CD4-positive, alpha-beta T cell treated with Interleukin-15 for 1 hour (primary cell): Measurements from ENCODE around the gene MTAP.
"Not testable (repeated sequence)": the region's sequence is repeated elsewhere in the genome, so short reads cannot be mapped to it uniquely, and the experiment has no call there.

Experiments
- DNase-seq: peaks from one replicate; pipeline ENCODE4 v3.0.0-alpha.2; 2020

Gene MTAP

DNA sequence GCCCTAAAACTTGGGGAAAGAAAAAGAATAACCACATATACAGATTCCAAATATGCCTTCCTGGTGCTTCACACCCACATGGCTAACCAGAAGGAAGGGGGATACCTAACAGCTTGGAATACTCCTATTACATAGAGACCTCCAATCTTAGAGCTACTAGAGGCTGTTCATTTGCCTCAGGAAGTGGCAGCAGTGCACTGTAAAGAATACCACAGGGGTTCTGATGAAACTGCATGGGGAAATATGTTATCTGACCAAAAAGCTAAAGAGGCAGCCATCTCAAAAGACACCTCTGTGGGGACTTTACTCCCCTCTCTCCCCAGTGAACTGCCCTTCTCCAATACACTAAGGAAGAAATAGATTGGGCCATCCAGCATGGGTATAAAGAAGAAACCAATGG, 125.3 kb downstream of the MTAP start:
- DNase-seq = no peak

- no peak for DNase-seq
Observed at GRCh38 chr9:21931428-21931827, 129.0 kb downstream of the MTAP start.

DNA sequence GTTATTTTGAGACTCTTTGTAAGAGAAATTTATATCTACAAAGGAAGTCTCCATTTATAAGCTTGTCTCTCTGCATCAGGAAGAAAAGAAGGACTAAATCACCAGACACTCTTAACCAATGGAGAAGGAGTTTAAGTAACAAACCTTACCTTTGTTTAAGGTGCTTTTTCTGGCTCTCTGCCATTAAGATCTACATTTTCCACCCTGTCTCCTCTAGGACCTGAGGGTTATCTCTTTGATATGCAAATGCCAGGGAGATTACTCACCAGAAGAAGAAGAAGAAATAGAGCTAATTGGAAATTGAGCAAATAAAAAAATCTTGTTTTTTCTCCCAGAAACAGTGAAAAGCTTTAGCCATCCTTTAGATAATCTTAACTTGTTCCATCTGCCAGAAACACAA, 130.8 kb downstream of the MTAP start:
- no peak for DNase-seq

DNA sequence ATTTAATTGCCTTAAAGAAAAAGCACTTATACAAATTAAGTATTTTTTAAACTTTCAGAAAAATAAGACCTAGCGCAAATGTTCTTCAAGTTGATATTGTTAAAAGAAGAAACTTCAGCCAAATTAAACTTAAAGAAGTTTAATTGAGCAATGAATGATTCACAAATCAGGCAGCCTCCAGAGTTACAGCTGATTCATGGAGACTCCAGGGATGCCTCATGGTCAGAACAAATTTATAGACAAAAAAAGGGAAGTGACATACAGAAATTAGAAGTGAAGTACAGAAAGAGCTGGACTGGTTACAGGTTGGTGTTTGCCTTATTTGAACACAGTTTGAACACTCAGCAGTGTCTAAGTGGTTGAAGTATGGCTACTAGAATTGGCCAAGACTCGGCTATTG, 131.4 kb downstream of the MTAP start:
- no peak for DNase-seq

- no peak for DNase-seq
Observed at GRCh38 chr9:21935631-21936030, 133.2 kb downstream of the MTAP start.

DNA sequence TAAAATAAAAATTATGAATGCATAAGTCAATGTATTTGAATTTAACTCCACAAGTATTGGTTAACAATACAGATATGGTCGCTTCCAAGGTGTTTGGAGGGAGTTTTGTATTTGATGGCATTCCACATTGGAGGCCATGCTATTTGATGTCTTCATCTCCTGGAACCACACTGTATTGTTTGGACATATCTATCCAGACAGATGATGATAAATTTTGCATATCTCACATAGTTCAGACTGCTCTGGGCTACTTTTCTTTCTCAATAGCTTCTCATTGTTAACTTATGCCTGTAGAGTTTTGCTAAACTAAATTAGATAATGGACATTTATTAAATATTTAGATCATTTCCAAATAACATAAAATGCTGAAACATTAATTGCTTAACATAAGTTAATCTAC, 133.7 kb downstream of the MTAP start:
- DNase-seq = no peak

DNA sequence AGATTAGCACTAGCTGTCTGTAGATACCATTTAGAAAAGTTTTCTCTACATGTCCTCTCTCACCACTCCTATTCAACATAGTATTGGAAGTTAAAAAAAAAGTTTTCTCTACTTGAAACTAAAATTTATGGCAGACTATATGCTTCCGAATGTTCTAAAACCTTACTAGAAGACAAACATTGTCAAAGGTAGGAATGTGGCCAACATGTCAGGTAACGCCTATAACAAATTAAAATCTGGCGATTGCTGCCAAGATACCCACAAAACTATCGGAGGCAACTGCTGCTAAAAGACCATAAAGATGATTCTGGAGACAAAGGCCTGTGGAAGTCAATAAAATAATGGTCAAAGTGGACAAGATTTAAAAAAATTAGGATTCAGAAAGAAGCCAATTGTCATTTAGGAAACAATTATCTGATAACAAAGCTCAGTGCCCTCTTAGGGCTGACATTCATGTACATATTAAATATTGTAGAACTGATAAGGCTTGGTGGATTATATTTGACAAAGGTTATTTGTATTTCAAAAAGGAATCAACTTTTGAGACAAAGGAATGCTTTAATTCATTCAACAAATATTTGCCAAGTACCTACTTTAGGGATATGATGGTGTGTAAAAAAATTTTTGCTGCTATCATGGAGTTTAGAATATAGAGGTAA, 139.0 kb downstream of the MTAP start:
- no peak for DNase-seq

- no peak for DNase-seq
Observed at GRCh38 chr9:21943464-21943863, 141.0 kb downstream of the MTAP start.

- no peak for DNase-seq
Observed at GRCh38 chr9:21945606-21946005, 143.2 kb downstream of the MTAP start.

- DNase-seq = no peak
Observed at GRCh38 chr9:21958833-21959232, 156.4 kb downstream of the MTAP start.

DNA sequence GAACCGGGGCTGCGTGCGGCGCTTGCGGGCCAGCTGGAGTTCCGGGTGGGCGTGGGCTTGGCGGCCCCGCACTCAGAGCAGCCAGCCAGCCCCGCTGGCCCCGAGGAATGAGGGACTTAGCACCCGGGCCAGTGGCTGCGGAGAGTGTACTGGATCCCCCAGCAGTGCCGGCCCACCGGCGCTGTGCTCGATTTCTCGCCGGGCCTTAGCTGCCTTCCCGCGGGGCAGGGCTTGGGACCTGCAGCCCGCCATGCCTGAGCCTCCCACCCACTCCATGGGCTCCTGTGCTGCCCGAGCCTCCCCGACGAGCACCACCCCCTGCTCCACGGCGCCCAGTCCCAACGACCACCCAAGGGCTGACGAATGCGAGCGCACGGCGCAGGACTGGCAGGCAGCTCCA, 156.8 kb downstream of the MTAP start:
- DNase-seq = not testable (repeated sequence)

DNA sequence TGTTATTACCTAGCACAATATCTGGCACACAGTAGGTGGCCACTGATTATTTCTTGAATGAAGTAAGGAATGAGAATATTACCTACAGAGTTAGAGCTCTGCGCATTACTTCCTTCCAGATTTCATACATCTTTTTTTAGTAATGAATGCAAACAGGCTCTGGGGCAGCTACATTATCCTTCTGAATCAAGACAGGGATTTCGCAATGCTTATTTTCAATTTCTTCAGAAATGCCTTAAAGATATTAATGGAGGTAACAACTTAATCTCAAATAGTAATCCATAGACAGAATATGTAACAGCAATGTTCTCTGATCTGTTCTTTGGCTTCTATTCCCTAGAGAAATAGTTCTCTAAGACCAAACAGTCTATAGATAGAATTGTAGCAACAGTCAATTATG, 159.1 kb downstream of the MTAP start:
- DNase-seq = no peak

DNA sequence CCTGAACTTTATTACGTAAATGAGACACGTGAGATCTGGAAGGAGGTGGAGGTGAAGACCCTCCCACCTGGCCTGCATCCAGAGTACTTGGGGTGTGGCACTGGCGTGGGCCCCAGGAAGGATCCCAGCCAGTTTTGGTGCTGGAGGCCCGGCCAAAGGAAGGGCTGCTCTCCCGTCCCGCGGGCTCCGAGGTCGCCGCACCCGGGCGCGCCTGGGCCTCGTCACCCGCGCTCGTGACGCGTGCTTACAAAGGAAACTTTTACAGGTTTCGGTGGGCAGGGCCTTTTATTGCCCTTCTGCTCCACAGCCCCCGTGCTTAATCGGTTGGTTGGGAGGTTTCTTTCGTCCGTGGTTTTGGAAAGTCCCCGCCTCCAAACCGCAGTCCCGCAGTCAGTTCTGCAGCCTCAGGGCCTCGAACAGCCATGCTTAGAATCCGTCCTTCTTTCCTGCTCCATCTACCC, 162.5 kb downstream of the MTAP start:
- peak; percentile 69 for DNase-seq

GRCh38 chr9:21965401-21965951, 163.0 kb downstream of the MTAP start:
- peak; percentile 46 for DNase-seq

DNA sequence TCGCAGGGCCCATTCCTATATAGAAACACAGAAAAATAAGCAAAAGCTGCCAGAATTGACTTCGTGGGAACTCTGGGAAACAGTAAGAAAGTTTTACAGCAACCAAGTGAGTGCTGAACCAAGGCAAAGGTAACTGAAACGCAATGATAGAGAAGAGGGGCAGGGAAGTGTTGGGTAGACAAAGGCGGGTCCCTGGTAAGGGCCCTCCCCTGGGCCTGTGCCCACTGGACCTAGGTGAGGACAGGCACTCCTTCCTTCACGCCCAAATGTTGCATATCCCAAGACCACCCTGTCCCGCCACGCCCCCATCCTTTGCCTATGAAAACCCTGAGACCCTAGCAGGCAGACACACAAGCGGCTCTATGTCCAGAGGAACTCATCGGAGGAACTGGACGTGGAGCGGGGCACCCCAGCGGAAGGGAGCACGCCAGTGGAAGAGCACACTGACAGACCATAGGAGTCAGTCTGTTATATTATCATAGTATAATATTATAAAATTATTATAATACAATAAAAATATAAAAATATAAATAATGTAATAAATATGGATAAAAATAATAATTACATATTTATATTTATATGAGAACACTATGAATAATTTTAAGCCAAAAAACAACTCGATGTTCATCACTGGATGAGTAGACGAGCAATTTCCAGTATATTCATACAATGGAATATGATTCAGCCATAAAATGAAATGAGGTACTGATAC, 163.9 kb downstream of the MTAP start:
- no peak for DNase-seq

DNA sequence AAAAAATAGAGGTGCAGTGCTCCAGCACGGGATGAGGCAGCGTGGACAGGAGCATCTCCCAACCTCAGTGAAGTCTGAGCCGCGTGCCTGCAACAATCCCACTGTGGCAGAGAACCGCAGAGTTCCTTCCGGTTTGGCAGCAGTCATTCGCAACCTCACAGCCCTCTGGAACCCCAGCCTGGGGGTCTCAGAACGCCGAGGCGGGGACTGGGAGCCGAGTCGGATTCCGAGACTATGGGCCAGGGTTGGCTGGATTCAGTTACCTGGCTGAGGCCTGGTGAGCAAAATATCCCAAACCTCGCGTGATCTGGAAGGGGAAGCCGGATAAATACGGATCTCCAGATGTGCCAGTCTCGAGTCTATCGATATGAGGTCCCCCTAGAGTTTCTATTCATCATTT, 164.7 kb downstream of the MTAP start:
- DNase-seq = no peak

DNA sequence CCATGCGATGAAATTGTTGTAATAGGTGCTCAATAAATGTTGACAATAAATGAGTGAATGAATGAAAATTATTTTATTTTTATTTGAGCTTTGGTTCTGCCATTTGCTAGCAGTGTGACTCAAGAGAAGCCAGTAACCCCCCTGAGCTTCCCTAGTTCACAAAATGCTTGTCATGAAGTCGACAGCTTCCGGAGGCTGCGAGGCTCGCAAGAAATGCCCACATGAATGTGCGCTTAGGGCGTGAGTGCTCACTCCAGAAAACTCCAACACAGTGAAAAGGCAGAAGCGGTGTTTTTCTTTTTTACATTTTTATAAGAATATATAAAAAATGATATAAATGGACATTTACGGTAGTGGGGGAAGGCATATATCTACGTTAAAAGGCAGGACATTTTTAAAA, 165.3 kb downstream of the MTAP start:
- no peak for DNase-seq

- no peak for DNase-seq
Observed at GRCh38 chr9:21968331-21969010, 166.0 kb downstream of the MTAP start.

DNA sequence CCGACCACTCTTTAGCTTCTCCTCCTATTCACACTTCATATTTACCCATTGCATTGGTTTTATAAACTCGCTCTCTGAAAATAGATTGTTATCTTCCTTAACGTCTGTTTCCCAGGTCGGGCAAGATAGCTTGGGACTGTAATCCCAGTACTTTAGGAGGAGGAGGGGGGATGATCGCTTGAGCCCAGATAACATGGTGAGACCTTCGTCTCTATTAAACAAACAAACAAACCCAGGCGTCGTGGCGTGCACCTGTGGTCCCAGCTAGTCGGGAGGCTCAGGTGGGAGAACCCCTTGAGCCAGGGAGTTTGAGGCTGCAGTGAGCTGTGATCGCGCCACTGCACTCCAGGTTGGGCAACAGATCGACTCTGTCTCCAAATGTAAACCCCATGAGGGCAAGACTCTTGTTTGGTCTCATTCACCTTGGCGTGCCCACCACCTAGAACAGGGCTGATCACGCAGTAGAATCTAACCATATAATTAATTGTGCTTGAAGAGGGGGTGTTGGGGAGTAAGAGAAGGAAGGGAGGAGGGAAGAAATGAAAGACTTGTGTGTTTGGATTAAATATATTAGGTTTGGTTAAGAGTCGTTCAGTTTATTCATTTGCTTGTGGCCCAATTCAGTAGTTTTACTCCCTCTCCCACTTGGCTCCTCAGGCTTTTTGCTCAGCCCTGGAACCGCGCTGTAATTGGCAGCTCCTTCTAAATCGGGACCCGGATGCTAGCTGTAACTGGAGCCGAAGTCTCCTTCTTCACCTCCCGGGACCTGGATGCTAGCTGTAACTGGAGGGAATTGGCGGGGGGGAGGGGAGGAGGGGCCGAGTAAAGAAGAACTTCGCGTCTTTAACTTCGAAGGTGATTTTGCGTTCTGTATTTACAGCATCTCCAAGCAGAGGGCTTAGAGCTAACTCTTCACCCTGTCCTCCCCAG, 166.8 kb downstream of the MTAP start:
- no peak for DNase-seq

GRCh38 chr9:21969951-21970799, 167.7 kb downstream of the MTAP start:
- no peak for DNase-seq

DNA sequence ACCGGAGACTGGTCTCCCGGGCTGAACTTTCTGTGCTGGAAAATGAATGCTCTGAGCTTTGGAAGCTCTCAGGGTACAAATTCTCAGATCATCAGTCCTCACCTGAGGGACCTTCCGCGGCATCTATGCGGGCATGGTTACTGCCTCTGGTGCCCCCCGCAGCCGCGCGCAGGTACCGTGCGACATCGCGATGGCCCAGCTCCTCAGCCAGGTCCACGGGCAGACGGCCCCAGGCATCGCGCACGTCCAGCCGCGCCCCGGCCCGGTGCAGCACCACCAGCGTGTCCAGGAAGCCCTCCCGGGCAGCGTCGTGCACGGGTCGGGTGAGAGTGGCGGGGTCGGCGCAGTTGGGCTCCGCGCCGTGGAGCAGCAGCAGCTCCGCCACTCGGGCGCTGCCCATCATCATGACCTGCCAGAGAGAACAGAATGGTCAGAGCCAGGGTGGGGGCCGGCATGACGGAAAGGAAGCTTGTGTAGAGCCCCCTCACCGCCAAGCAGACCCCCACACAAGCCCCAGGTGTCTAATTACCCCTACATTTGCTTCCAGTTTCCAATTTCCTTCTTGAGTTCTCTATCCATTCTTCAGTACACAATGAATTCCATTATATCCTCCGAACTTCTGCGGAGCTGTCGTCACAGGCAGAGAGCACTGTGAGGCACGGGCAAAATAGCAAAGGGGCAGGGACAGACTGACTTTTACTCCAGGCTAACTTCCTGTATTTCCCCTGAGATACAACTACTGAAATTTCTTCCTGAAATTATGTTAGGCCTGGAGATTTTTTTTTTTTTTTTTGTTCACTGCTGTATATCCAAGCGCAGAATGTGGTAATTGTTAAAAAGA, 168.6 kb downstream of the MTAP start:
- DNase-seq = no peak
